Adrenal gland (tissue), 12 donors: ENCODE results near the gene CDK6. TPM values are rescaled to one million over a fixed set of nuclear protein-coding genes. Genes with fewer than 3 reads are reported as not detected.
A peak's percentile ranks its signal among the peaks of the same experiment; 100 is the strongest.

Experiments
- DNase-seq, 7 donors: peaks; one replicate each; pipeline ENCODE4 v3.0.0-alpha.2; 2019 to 2020
- H3K27ac ChIP-seq, 5 donors: fragments of 200-600 bp; sonication (generic) in 4 of 5; 1 replicate in 3 of 5; 2 replicates in 2 of 5; pipeline versions ENCODE4 v1.5.1 to v1.8.0; 2016 to 2020; ENCODE audit warnings: mild to moderate bottlenecking in 1 of 5
- H3K27me3 ChIP-seq: fragments of 200-600 bp; 2 replicates; pipeline ENCODE4 v1.8.0; 2021
- H3K36me3 ChIP-seq, 2 donors: fragments of 200-600 bp; replicated peaks in 1 of 2; 1 replicate in 1 of 2; 2 replicates in 1 of 2; pipeline versions ENCODE4 v1.5.1 to v1.8.0; 2018 to 2022
- H3K4me1 ChIP-seq, 2 donors: fragments of 200-600 bp; replicated peaks in 1 of 2; 1 replicate in 1 of 2; 2 replicates in 1 of 2; pipeline versions ENCODE4 v1.5.1 to v1.8.0; 2018 to 2021
- H3K4me3 ChIP-seq, 4 donors: fragments of 200-600 bp; sonication (generic) in 3 of 4; one replicate each; pipeline ENCODE4 v1.5.1; 2016 to 2018
- H3K9me3 ChIP-seq, 3 donors: fragments of 200-600 bp; sonication (generic) in 1 of 3; replicated peaks in 1 of 3; 1 replicate in 2 of 3; 2 replicates in 1 of 3; pipeline versions ENCODE4 v1.5.1 to v1.8.0; 2016 to 2021
- CTCF ChIP-seq, 6 experiments: fragments of 450-650 bp in 4 of 6; fragments of 200-600 bp in 2 of 6; sonication (generic) in 1 of 6; IDR thresholded peaks; 1 replicate in 5 of 6; 2 replicates in 1 of 6; pipeline versions ENCODE4 v1.5.1 to v1.8.0; 2016 to 2021; ENCODE audit warnings: antibody characterized with exemption in 6 of 6, mild to moderate bottlenecking in 2 of 6, moderate library complexity in 1 of 6
- POLR2A ChIP-seq, 2 donors: fragments of 450-650 bp; IDR thresholded peaks; one replicate each; pipeline ENCODE4 v1.6.1; 2017; ENCODE audit warnings: antibody characterized with exemption in 2 of 2, mild to moderate bottlenecking in 2 of 2, moderate library complexity in 1 of 2
- WGBS, 4 donors: extraction: QIAGEN DNeasy Blood & Tissue Kit in 2 of 4; methylation state at CpG; one replicate each; pipeline versions ENCODE4 v1.1.5 to v1.1.7; 2013 to 2017; 5-methylcytosine and 5-hydroxymethylcytosine counted together
- intact Hi-C, 2 donors: fragments of 100-400 bp; cut with DNase I; formaldehyde crosslinking; loops; one replicate each; pipeline versions ENCODE4 v1.14.1 to v1.15.0; 2022 to 2023
- polyA plus RNA-seq, 3 donors: library from polyadenylated mRNA; stranded (reverse); fragments of 200-250 nt in 2 of 3; fragments of 350-450 nt in 1 of 3; fragmentation: Illumina TruSeq in 1 of 3; extraction: RNeasy Lipid Tissue Mini Kit (QIAGEN cat#74804) in 1 of 3; gene quantifications; one replicate each; pipeline ENCODE4 v1.2.3, GENCODE V29; 2013 to 2014
- total RNA-seq, 9 donors: library from RNA; depleted of rRNA in 4 of 9; stranded (reverse); fragments of >200 nt in 4 of 9; fragments of 120-200 nt in 1 of 9; fragmentation: NEBNext Ultra II Directional in 1 of 9; extraction: Animal tissue kit (Norgen Biotek cat#: 25700) in 1 of 9; gene quantifications; one replicate each; pipeline versions ENCODE4 v1.1.0 to v1.2.4, GENCODE V29; 2013 to 2023
- donor health status: healthy with polysubstance abuse.
- donor health status: Bipolar disorder and iron deficiency.
- donor health status: DM: yes; HTN: yes; CAD: no.
- donor health status: DM: no; HTN: no; CAD: no.
- donor health status: DM: no; HTN: no; CAD: no.
- donor health status: DM: yes; HTN: yes; CAD: no.

Gene CDK6
- total and polyA plus RNA-seq, 12 donors: 2.5 to 151 (median 33.4) TPM

DNA sequence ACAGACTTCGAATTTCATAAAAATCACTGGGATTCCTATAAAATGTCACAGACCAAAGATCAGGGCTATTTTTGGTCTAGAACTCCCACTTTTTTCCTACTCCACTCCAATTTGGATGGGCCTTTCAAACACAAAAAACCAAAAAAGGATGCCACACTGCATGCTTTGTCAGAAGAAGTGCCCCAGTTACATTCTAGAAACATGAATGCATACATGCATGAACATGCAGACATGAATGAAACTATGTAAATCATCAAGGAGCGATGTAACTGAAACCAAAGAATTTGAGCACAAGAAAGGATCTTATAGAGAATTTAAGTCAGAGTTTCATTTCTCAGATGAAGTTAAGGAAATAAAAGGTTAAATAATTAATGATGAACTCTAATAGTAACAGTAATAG is 214.3 kb downstream of the CDK6 start:
- no peaks in the 10 kb centered on the region for H3K9me3 ChIP-seq
- H3K36me3 ChIP-seq: peaks cover 0 to 8% of the 10 kb centered on the region in 2 donors
- peaks cover 6 to 25% of the 10 kb centered on the region in 2 donors for H3K4me1 ChIP-seq
- no peak overlapping the region for H3K4me3 ChIP-seq
- intact Hi-C loops: loop anchor here (10.0 kb wide), 2 partner anchors 213 to 433 kb away; partner anchors contain the start of gene CDK6 (in 1 of the 2)
- TF ChIP-seq CTCF (IDR thresholded peaks at IDR 0.05): no peak
- no peak for TF ChIP-seq POLR2A (IDR thresholded peaks at IDR 0.05)
- H3K27me3 ChIP-seq: no peaks in the 10 kb centered on the region
- peak overlapping the region in 1 of 5 donors; percentile 63 for H3K27ac ChIP-seq
- WGBS, 4 donors: 61 to 70% (median 66%) methylated on average over 2 of the region's 2 CpGs
- DNase-seq: no peak

GRCh38 chr7:92621561-92622023 is 214.8 kb downstream of the CDK6 start:
- no peaks in the 10 kb centered on the region for H3K9me3 ChIP-seq
- peaks cover 0 to 8% of the 10 kb centered on the region in 2 donors for H3K36me3 ChIP-seq
- H3K4me3 ChIP-seq: no peak overlapping the region
- H3K4me1 ChIP-seq: peaks cover 6 to 25% of the 10 kb centered on the region in 2 donors
- no peak for DNase-seq
- H3K27me3 ChIP-seq: no peaks in the 10 kb centered on the region
- peak overlapping the region in 3 of 5 donors; percentile 33 to 68 (median 63) for H3K27ac ChIP-seq
- 59 to 69% (median 64%) methylated on average over 2 of the region's 2 CpGs for WGBS, 4 donors
- TF ChIP-seq POLR2A (IDR thresholded peaks at IDR 0.05) (no peak), CTCF (IDR thresholded peaks at IDR 0.05) (no peak)
- intact Hi-C loops: loop anchor here (10.0 kb wide), 2 partner anchors 213 to 433 kb away; partner anchors contain the start of gene CDK6 (in 1 of the 2)

- 8 to 17% (median 11%) methylated on average over 3 of the region's 3 CpGs for WGBS, 4 donors
These were observed 215.3 kb downstream of the CDK6 start for GRCh38 chr7:92621026-92621540.

More at GRCh38 chr7:92621026-92621540, 215.3 kb downstream of the CDK6 start:
- Histone ChIP-seq H3K4me1 (peaks cover 6 to 23% of the 10 kb centered on the region in 2 donors), H3K9me3 (no peaks in the 10 kb centered on the region), H3K36me3 (peaks cover 0 to 12% of the 10 kb centered on the region in 2 donors), H3K27me3 (no peaks in the 10 kb centered on the region), H3K27ac (peak overlapping the region in 3 of 5 donors; percentile 33 to 68 (median 63)), H3K4me3 (no peak overlapping the region)
- TF ChIP-seq POLR2A (IDR thresholded peaks at IDR 0.05): no peak
- TF ChIP-seq CTCF (IDR thresholded peaks at IDR 0.05): peak; percentile 67 to 91 (median 88)
- intact Hi-C loops: loop anchor here (10.0 kb wide), 2 partner anchors 214 to 434 kb away; partner anchors contain the start of gene CDK6 (in 1 of the 2)
- DNase-seq: peak; percentile 70 to 85 (median 78)
